ENCODE results near the gene DCBLD2.

DCBLD2 gene

GRCh38 chr3:98763819-98764418 is 137.6 kb downstream of the DCBLD2 start:
- no peak for DNase-seq

GRCh38 chr3:98763076-98763475 is 138.4 kb downstream of the DCBLD2 start, which contains the start of gene ST3GAL6:
TSS of gene ST3GAL6 (plus strand) at chr3:98763340. CDS start at chr3:98768441, 5,101 bp downstream.
- DNase-seq, result no peak

GRCh38 chr3:98761643-98762229 is 139.8 kb downstream of the DCBLD2 start:
- no peak for DNase-seq

- no peak for DNase-seq
Observed at GRCh38 chr3:98759629-98760028, 141.9 kb downstream of the DCBLD2 start.

- no peak for DNase-seq
Observed at GRCh38 chr3:98755601-98756000, 145.9 kb downstream of the DCBLD2 start.

- DNase-seq, result no peak
Observed at GRCh38 chr3:98754483-98754882, 147.0 kb downstream of the DCBLD2 start.

GRCh38 chr3:98750276-98750919 is 151.1 kb downstream of the DCBLD2 start:
- DNase-seq, result no peak

- no peak for DNase-seq
Observed at GRCh38 chr3:98746882-98747281, 154.6 kb downstream of the DCBLD2 start.

- no peak for DNase-seq
Observed at GRCh38 chr3:98746122-98746521, 155.4 kb downstream of the DCBLD2 start.

All from DMS79 (cell line).